Heart left ventricle (tissue), 16 donors: ENCODE data around the gene TMEM156. TPM values are rescaled to one million over a fixed set of nuclear protein-coding genes. Genes with fewer than 3 reads are reported as not detected.

Experiments used
- ATAC-seq, 4 donors: fragments of 200-7000 bp; cut with Tn5 transposase; one replicate each; pipeline ENCODE4 v1.9.1; 2020 to 2022; ENCODE audit warnings: moderate library complexity in 4 of 4, mild to moderate bottlenecking in 3 of 4, moderate number of reproducible peaks in 1 of 4
- DNase-seq, 5 donors: peaks; one replicate each; pipeline ENCODE4 v3.0.0-alpha.2; 2020
- H3K27ac ChIP-seq, 12 donors: fragments of 200-600 bp; sonication (generic) in 4 of 12; one replicate each; pipeline versions ENCODE4 v1.5.0 to v1.8.0; 2016 to 2022; ENCODE audit warnings: mild to moderate bottlenecking in 2 of 12
- H3K27me3 ChIP-seq, 9 donors: fragments of 200-600 bp; sonication (generic) in 2 of 9; one replicate each; pipeline versions ENCODE4 v1.5.1 to v1.8.0; 2016 to 2022; ENCODE audit warnings: mild to moderate bottlenecking in 3 of 9
- H3K36me3 ChIP-seq, 9 donors: fragments of 200-600 bp; sonication (generic) in 2 of 9; one replicate each; pipeline versions ENCODE4 v1.5.0 to v1.8.0; 2018 to 2022; ENCODE audit warnings: mild to moderate bottlenecking in 2 of 9
- H3K4me1 ChIP-seq, 12 donors: fragments of 200-600 bp; sonication (generic) in 4 of 12; one replicate each; pipeline versions ENCODE4 v1.5.0 to v1.8.0; 2016 to 2022; ENCODE audit warnings: mild to moderate bottlenecking in 3 of 12
- H3K4me3 ChIP-seq, 12 donors: fragments of 200-600 bp; sonication (generic) in 4 of 12; one replicate each; pipeline versions ENCODE4 v1.5.0 to v1.8.0; 2017 to 2022; ENCODE audit warnings: mild to moderate bottlenecking in 9 of 12, moderate library complexity in 4 of 12
- H3K9me3 ChIP-seq, 12 donors: fragments of 200-600 bp; sonication (generic) in 4 of 12; one replicate each; pipeline versions ENCODE4 v1.5.0 to v1.8.0; 2016 to 2022; ENCODE audit warnings: mild to moderate bottlenecking in 1 of 12
- POLR2A ChIP-seq, 2 donors: fragments of 450-650 bp; IDR thresholded peaks; one replicate each; pipeline ENCODE4 v1.6.1; 2017; ENCODE audit warnings: antibody characterized with exemption in 2 of 2, mild to moderate bottlenecking in 2 of 2, moderate library complexity in 2 of 2
- WGBS, 4 donors: extraction: QIAGEN DNeasy Blood & Tissue Kit in 2 of 4; methylation state at CpG; one replicate each; pipeline versions ENCODE4 v1.1.5 to v1.1.7; 2013 to 2018; 5-methylcytosine and 5-hydroxymethylcytosine counted together
- intact Hi-C, 10 donors: fragments of 100-400 bp; cut with DNase I; formaldehyde crosslinking; loops; one replicate each; pipeline versions ENCODE4 v1.11.1 to v1.14.2; 2022
- polyA plus RNA-seq, 2 donors: library from polyadenylated mRNA; stranded (reverse); fragments of 200-250 nt; gene quantifications; one replicate each; pipeline ENCODE4 v1.2.3, GENCODE V29; 2013
- total RNA-seq, 9 donors: library from RNA; depleted of rRNA in 2 of 9; stranded (reverse); fragments of >200 nt in 2 of 9; fragmentation: NEBNext Ultra II Directional in 3 of 9; extraction: Animal tissue kit (Norgen Biotek cat#: 25700) in 3 of 9; gene quantifications; one replicate each; pipeline versions ENCODE4 v1.1.0 to v1.2.4, GENCODE V29; 2016 to 2023
- TF ChIP-seq, protein P1 (sequence below), 12 donors: fragments of 200-600 bp; sonication (generic) in 4 of 12; IDR thresholded peaks; one replicate each; pipeline versions ENCODE4 v1.5.0 to v1.8.0; 2018 to 2022; ENCODE audit warnings: antibody characterized with exemption in 12 of 12, mild to moderate bottlenecking in 5 of 12
- donor health status: ischemic (EF 13 %, LVEDD 7.1; RV severe dilation, severe dysfunction).
- donor health status: healthy with polysubstance abuse.
- donor health status: DM: no; HTN: yes; CAD: no.
- donor health status: DM: no; HTN: no; CAD: no.
- donor health status: ischemic (EF 25% LVEDD 6.9; RV normal size, moderate dysfunction).
- donor health status: ischemic (EF 25% LVEDD 5.7; RV mildly dilated, moderate dysfunction).
- donor health status: healthy.
- donor health status: DM: yes; HTN: yes; CAD: no.
- donor health status: ischemic (EF 35%, LVEDD 5.7; RV mildly dilated, moderate dysfunction).
- donor health status: nonischemic (EF 11% LVEDD 7.7; RV severe dilation, severe dysfunction).
- donor health status: DM: yes; HTN: yes; CAD: no.
- donor health status: PGD.
- donor health status: ischemic (EF 29% LVEDD 5.4; RV normal size, mild dysfunction).
- donor health status: nonischemic (EF 23%, LVEDD 6.1; RV moderate dilation, normal function).

The TMEM156 gene
- total and polyA plus RNA-seq, 11 donors: 0.06 to 2.3 (median 0.14) TPM; not detected in 8

DNA sequence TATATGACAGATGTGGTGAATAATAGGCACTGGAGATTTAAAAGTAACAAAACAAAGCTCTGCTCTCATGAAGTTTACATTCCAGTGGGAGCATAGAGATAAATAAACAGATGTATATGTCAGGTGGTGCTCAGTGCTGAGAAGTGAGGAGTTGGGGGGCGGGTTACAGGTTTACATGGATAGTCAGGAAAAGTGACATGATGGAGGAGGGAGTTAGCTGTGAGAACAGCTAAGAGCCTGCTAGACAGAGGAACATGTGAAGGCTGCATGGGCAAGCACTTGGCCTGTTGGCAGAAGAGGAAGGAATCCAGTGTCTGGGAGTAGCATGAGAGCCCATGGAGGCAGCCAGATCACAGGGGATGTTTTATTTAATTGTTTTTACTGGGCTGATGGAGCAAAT lies 10.2 kb upstream of the TMEM156 start:
- DNase-seq: no peak
- Histone ChIP-seq H3K27ac (peak overlapping the region in 11 of 12 donors; percentile 81 to 97 (median 93)), H3K27me3 (no peaks in the 10 kb centered on the region), H3K4me1 (peaks cover 0 to 37% (median 14%) of the 10 kb centered on the region in 12 donors), H3K36me3 (no peaks in the 10 kb centered on the region), H3K9me3 (no peaks in the 10 kb centered on the region), H3K4me3 (no peak overlapping the region)
- intact Hi-C loops: loop anchor here in 4 of 10 donors (5.0 to 10.0 kb wide), 2 partner anchors 98 to 140 kb away; partner anchors contain the start of gene WDR19 (in 2 of the 4)
- TF ChIP-seq, protein P1, sequence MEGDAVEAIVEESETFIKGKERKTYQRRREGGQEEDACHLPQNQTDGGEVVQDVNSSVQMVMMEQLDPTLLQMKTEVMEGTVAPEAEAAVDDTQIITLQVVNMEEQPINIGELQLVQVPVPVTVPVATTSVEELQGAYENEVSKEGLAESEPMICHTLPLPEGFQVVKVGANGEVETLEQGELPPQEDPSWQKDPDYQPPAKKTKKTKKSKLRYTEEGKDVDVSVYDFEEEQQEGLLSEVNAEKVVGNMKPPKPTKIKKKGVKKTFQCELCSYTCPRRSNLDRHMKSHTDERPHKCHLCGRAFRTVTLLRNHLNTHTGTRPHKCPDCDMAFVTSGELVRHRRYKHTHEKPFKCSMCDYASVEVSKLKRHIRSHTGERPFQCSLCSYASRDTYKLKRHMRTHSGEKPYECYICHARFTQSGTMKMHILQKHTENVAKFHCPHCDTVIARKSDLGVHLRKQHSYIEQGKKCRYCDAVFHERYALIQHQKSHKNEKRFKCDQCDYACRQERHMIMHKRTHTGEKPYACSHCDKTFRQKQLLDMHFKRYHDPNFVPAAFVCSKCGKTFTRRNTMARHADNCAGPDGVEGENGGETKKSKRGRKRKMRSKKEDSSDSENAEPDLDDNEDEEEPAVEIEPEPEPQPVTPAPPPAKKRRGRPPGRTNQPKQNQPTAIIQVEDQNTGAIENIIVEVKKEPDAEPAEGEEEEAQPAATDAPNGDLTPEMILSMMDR (IDR thresholded peaks at IDR 0.05): no peak
- no peak for TF ChIP-seq POLR2A (IDR thresholded peaks at IDR 0.05)
- ATAC-seq: no peak
- 86 to 95% (median 93%) methylated on average over 1 of the region's 1 CpG for WGBS, 4 donors

DNA sequence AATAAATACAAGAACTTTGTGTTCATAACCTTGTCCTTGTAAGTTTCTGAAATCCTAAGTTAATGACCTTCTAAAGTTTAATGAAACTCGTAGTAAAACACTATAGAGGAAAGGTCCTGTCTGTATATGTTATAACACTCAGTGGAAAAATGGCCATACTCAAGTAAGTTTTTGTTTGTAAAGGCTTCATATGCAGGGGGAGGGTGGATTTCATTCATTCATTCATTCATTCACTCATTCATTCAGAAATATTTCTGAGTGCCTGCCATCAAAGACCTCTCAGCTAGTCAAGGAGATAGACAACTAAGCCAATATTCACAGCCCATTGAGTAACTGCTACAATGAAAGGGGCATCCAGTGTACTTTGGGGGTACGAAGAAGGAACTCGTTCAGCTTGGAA lies 6.9 kb upstream of the TMEM156 start:
- TF ChIP-seq, protein P1 (IDR thresholded peaks at IDR 0.05): no peak
- no peak for TF ChIP-seq POLR2A (IDR thresholded peaks at IDR 0.05)
- peaks cover 0 to 20% (median 7%) of the 10 kb centered on the region in 12 donors for H3K4me1 ChIP-seq
- DNase-seq: no peak
- intact Hi-C loops: no loop called here
- no peak overlapping the region for H3K4me3 ChIP-seq
- no peaks in the 10 kb centered on the region for H3K36me3 ChIP-seq
- WGBS, 4 donors: 94 to 97% (median 94%) methylated on average over 3 of the region's 3 CpGs
- no peaks in the 10 kb centered on the region for H3K9me3 ChIP-seq
- H3K27ac ChIP-seq: no peak overlapping the region
- H3K27me3 ChIP-seq: no peaks in the 10 kb centered on the region
- no peak for ATAC-seq

DNA sequence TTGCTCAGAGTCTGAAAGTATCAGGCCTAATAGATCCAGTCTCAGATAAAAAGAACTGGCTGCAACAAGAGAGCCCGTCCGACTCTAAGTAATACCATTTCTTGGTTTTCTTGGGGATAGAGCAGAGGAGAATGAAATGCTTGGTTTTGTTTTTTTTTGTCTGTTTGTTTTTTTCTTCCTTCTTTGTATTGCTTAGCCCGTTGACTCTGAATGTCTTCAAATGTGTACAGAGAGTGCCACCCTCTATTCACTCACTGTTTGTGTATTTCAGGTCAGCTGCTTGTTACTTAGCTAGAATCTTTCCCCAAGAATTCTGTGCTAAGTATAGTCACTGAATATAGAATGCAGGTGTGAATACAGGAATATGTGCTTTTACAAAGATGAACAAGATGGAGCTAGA lies 5.7 kb upstream of the TMEM156 start:
- H3K27ac ChIP-seq: no peak overlapping the region
- H3K4me3 ChIP-seq: no peak overlapping the region
- H3K36me3 ChIP-seq: no peaks in the 10 kb centered on the region
- peaks cover 0 to 10% (median 2%) of the 10 kb centered on the region in 12 donors for H3K4me1 ChIP-seq
- H3K27me3 ChIP-seq: no peaks in the 10 kb centered on the region
- no peak for ATAC-seq
- no peak for DNase-seq
- TF ChIP-seq POLR2A (IDR thresholded peaks at IDR 0.05): no peak
- TF ChIP-seq, protein P1 (IDR thresholded peaks at IDR 0.05): no peak
- intact Hi-C loops: no loop called here
- WGBS, 4 donors: 85 to 88% (median 87%) methylated on average over 3 of the region's 3 CpGs
- H3K9me3 ChIP-seq: no peaks in the 10 kb centered on the region

DNA sequence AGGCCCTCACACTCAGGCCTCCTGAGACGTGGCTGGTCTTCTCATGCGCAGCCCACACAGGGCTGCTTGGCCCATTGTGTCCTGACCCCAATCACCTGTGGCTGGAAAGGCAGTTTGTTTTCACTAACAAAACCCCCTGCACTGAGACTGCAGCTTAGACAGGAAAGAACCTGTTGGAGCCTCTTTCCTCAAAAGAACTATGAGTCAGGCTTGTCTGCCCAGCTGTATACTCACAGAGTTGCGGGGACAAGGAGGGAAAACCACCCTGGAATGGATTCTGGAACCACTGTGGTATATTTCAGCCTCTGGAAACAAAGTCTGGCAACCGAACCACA lies 5.2 kb upstream of the TMEM156 start:
- Histone ChIP-seq H3K4me3 (no peak overlapping the region), H3K27ac (no peak overlapping the region), H3K9me3 (no peaks in the 10 kb centered on the region), H3K4me1 (peaks cover 0 to 10% (median 0%) of the 10 kb centered on the region in 12 donors), H3K27me3 (no peaks in the 10 kb centered on the region), H3K36me3 (no peaks in the 10 kb centered on the region)
- TF ChIP-seq, protein P1 (IDR thresholded peaks at IDR 0.05): no peak
- TF ChIP-seq POLR2A (IDR thresholded peaks at IDR 0.05): no peak
- 82 to 94% (median 88%) methylated on average over 3 to 4 of the region's 4 CpGs for WGBS, 4 donors
- intact Hi-C loops: no loop called here
- DNase-seq (no peak), ATAC-seq (no peak)
